Measurements from ENCODE around the gene MYBPHL. TPM values are rescaled to one million over a fixed set of nuclear protein-coding genes. Genes with fewer than 3 reads are reported as not detected.

MYBPHL gene
- total and polyA plus RNA-seq, 2 experiments from 2014 or later = not detected

GRCh38 chr1:109269981-109270622 lies 36.7 kb downstream of the MYBPHL start:
- no peak overlapping the region for H3K4me3 ChIP-seq

GRCh38 chr1:109269212-109269980 lies 37.4 kb downstream of the MYBPHL start:
- Histone ChIP-seq H3K4me1 (ENCODE audit: insufficient read depth) (peaks cover 6% of the 10 kb centered on the region), H3K4me3 (no peak overlapping the region), H3K36me3 (ENCODE audit: insufficient read depth) (no peaks in the 10 kb centered on the region), H3K27me3 (ENCODE audit: insufficient read depth) (no peaks in the 10 kb centered on the region), H4K20me1 (replicated peaks; ENCODE audit: insufficient read depth) (no peaks in the 10 kb centered on the region), H3F3A (replicated peaks; ENCODE audit: low read depth) (peaks cover 3% of the 10 kb centered on the region; the same call in 1 of the 2 replicates), H2AFZ (no peak overlapping the region), H3K27ac (ENCODE audit: low read depth) (no peak overlapping the region), H3K9me2 (ENCODE audit: insufficient read depth) (no peaks in the 10 kb centered on the region), H3K79me2 (replicated peaks; ENCODE audit: insufficient read depth) (no peaks in the 10 kb centered on the region), H3K4me2 (no peak overlapping the region)
- H3K4me3 Mint-ChIP-seq = no peak overlapping the region
- no peak for ATAC-seq
- H3K36me3 Mint-ChIP-seq (ENCODE audit: low read depth) = peaks cover 18% of the 10 kb centered on the region
- no peak for DNase-seq (ENCODE audit: low spot score)
- H3K4me1 Mint-ChIP-seq = peaks cover 7% of the 10 kb centered on the region
- no peaks in the 10 kb centered on the region; the same call in 2 of the 3 replicates for H3K9me3 Mint-ChIP-seq
- peaks cover 7% of the 10 kb centered on the region for H3K27me3 Mint-ChIP-seq (ENCODE audit: insufficient read depth, low read depth, poor library complexity)
- H3K27ac Mint-ChIP-seq = no peak overlapping the region
- TF ChIP-seq CTCF (conservative IDR thresholded peaks at IDR 0.05; ENCODE audit: low read depth in 2 of 2) (no peak), POLR2AphosphoS5 (IDR thresholded peaks at IDR 0.05; ENCODE audit: low read depth) (no peak), NANOG (IDR thresholded peaks at IDR 0.05; ENCODE audit: borderline replicate concordance) (no peak), STAT1 (IDR thresholded peaks at IDR 0.05; ENCODE audit: unreplicated experiment) (no peak), JUNB (IDR thresholded peaks at IDR 0.05; ENCODE audit: unreplicated experiment) (no peak), ZNF114 (CRISPR knock-in tag; IDR thresholded peaks at IDR 0.05) (no peak), EZH2 (IDR thresholded peaks at IDR 0.05; ENCODE audit: low read depth, unreplicated experiment) (no peak), ETS1 (IDR thresholded peaks at IDR 0.05) (no peak), REST (IDR thresholded peaks at IDR 0.05; ENCODE audit: unreplicated experiment) (no peak), EZH2phosphoT487 (IDR thresholded peaks at IDR 0.05; ENCODE audit: unreplicated experiment) (no peak), CREB1 (CRISPR knock-in tag; IDR thresholded peaks at IDR 0.05; ENCODE audit: low read depth) (no peak)

More at GRCh38 chr1:109269981-109270622, 36.7 kb downstream of the MYBPHL start:
- Histone ChIP-seq H3K9me2 (ENCODE audit: insufficient read depth) (no peaks in the 10 kb centered on the region), H3K27ac (ENCODE audit: low read depth) (no peak overlapping the region), H3K4me2 (no peak overlapping the region), H3K4me1 (ENCODE audit: insufficient read depth) (peaks cover 12% of the 10 kb centered on the region), H3K27me3 (ENCODE audit: insufficient read depth) (no peaks in the 10 kb centered on the region), H3K36me3 (ENCODE audit: insufficient read depth) (no peaks in the 10 kb centered on the region), H3F3A (replicated peaks; ENCODE audit: low read depth) (peaks cover 3% of the 10 kb centered on the region; the same call in 1 of the 2 replicates), H3K79me2 (replicated peaks; ENCODE audit: insufficient read depth) (no peaks in the 10 kb centered on the region), H2AFZ (no peak overlapping the region), H4K20me1 (replicated peaks; ENCODE audit: insufficient read depth) (no peaks in the 10 kb centered on the region)
- peaks cover 7% of the 10 kb centered on the region for H3K27me3 Mint-ChIP-seq (ENCODE audit: insufficient read depth, low read depth, poor library complexity)
- DNase-seq (ENCODE audit: low spot score) = no peak
- H3K4me1 Mint-ChIP-seq = peaks cover 13% of the 10 kb centered on the region
- H3K36me3 Mint-ChIP-seq (ENCODE audit: low read depth) = peaks cover 18% of the 10 kb centered on the region
- H3K4me3 Mint-ChIP-seq = no peak overlapping the region
- no peaks in the 10 kb centered on the region; the same call in 2 of the 3 replicates for H3K9me3 Mint-ChIP-seq
- no peak for TF ChIP-seq ETS1 (IDR thresholded peaks at IDR 0.05)
- TF ChIP-seq ZNF114 (CRISPR knock-in tag; IDR thresholded peaks at IDR 0.05) = no peak
- no peak for TF ChIP-seq CREB1 (CRISPR knock-in tag; IDR thresholded peaks at IDR 0.05; ENCODE audit: low read depth)
- TF ChIP-seq EZH2 (IDR thresholded peaks at IDR 0.05; ENCODE audit: low read depth, unreplicated experiment) = no peak
- H3K27ac Mint-ChIP-seq = no peak overlapping the region
- ATAC-seq = no peak

Measured in GM23338 (cell line).